ENCODE data around the gene SMAD6. TPM values are rescaled to one million over a fixed set of nuclear protein-coding genes. Genes with fewer than 3 reads are reported as not detected.
A peak's percentile ranks its signal among the peaks of the same experiment; 100 is the strongest.

The SMAD6 gene
- total RNA-seq, 4 donors from 2014 or later = 59.3 to 118 (median 62.3) TPM

DNA sequence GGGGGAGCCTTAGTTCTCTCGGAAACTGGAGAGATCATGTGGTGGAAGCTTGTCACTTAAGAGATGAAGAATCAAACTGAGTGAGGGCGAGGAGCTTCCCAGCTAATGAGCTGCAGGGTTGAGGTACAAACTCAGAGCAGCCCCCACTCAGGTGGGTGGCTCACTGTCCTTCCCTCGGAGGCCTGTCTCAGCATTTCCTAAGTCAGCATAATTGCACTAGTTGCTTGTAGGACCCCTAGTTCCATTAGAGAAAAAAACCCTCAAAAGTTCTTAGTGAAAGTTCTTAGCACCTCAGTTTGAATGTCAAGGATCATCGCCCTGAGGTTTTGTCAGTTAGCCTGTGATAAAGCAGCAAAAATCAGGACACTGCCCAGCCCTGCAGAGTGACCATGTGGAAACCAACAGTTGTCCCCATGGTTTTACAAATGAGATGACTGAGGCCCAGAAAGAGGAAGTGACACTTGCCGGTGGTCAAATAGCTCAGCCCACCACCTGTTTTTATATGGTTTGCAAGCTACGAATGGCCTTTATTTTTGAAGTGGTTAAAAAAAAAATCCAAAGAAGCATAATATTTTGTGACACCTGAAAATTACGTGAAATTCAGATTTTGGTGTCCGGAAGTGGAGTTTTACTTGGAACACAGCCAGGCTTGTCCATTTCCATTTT, 11.9 kb downstream of the SMAD6 start:
- H3K9me3 ChIP-seq = no peaks in the 10 kb centered on the region
- peaks cover 39 to 85% of the 10 kb centered on the region in 2 donors for H3K4me1 ChIP-seq
- H3K4me3 ChIP-seq (replicated peaks in 1 of 3) = no peak overlapping the region
- peaks cover 5 to 9% of the 10 kb centered on the region in 2 donors for H3K36me3 ChIP-seq
- H3K27me3 ChIP-seq = no peaks in the 10 kb centered on the region
- TF ChIP-seq POLR2A (IDR thresholded peaks at IDR 0.05) = no peak
- TF ChIP-seq, protein P1, sequence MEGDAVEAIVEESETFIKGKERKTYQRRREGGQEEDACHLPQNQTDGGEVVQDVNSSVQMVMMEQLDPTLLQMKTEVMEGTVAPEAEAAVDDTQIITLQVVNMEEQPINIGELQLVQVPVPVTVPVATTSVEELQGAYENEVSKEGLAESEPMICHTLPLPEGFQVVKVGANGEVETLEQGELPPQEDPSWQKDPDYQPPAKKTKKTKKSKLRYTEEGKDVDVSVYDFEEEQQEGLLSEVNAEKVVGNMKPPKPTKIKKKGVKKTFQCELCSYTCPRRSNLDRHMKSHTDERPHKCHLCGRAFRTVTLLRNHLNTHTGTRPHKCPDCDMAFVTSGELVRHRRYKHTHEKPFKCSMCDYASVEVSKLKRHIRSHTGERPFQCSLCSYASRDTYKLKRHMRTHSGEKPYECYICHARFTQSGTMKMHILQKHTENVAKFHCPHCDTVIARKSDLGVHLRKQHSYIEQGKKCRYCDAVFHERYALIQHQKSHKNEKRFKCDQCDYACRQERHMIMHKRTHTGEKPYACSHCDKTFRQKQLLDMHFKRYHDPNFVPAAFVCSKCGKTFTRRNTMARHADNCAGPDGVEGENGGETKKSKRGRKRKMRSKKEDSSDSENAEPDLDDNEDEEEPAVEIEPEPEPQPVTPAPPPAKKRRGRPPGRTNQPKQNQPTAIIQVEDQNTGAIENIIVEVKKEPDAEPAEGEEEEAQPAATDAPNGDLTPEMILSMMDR (IDR thresholded peaks at IDR 0.05) = no peak
- 82 to 86% methylated on average over 8 of the region's 8 CpGs for WGBS, 2 donors
- H3K27ac ChIP-seq = peak overlapping the region; percentile 58 to 75 (median 68)
- intact Hi-C loops (cut with DNase I) = no loop called here
- DNase-seq = no peak

DNA sequence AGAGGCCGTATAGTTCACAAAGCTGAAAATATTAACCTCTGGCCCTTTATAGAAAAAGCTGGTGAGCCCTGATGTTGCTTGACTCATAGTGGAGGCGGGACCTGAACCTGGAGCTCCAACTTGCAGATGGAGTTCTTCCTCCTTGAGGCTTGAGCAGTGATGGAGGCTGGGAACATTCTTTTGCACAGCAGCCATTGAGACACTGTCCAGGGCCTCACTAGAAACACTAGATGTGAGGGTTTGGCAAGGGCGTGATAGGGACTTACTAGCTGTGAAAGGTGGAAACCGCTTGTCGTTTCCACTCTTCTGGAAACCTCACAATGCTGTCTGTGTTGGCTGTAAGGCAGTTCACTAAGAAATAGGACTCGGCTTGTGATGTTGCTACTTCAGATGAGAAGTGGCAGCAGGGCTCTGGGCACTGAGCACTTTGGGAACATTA, 12.5 kb downstream of the SMAD6 start:
- peaks cover 35 to 85% of the 10 kb centered on the region in 2 donors for H3K4me1 ChIP-seq
- intact Hi-C loops (cut with DNase I) = no loop called here
- peaks cover 5 to 9% of the 10 kb centered on the region in 2 donors for H3K36me3 ChIP-seq
- no peaks in the 10 kb centered on the region for H3K27me3 ChIP-seq
- H3K4me3 ChIP-seq (replicated peaks in 1 of 3) = no peak overlapping the region
- peak; percentile 62 to 66 for DNase-seq
- no peaks in the 10 kb centered on the region for H3K9me3 ChIP-seq
- TF ChIP-seq, protein P1 (IDR thresholded peaks at IDR 0.05) = no peak
- no peak for TF ChIP-seq POLR2A (IDR thresholded peaks at IDR 0.05)
- 59 to 60% methylated on average over 6 of the region's 6 CpGs for WGBS, 2 donors
- H3K27ac ChIP-seq = peak overlapping the region; percentile 58 to 75 (median 68)

DNA sequence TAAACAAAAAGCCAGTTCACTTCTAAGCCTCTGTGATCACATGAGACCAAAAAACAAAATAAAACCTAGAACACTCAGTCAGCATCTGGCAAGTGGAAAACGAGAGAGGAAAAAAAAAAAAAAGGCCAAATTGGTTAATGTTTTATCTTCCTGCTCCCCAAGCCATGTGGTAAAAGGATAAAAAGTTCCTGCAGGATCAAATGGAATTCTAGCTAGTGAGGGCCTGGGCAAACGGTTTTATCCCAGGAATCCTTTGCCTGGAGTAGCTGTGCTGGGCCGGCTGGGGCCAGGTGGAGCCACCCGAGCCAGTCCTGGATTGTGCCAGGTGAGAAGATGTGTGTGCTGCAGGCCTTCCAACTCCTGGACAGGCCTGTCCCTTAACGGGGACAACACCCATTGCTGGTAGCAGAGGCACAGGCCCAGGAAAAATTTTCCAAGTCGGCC, 13.2 kb downstream of the SMAD6 start:
- peaks cover 5 to 9% of the 10 kb centered on the region in 2 donors for H3K36me3 ChIP-seq
- H3K27me3 ChIP-seq = no peaks in the 10 kb centered on the region
- WGBS, 2 donors = 19 to 37% methylated on average over 6 of the region's 6 CpGs
- peaks cover 37 to 88% of the 10 kb centered on the region in 2 donors for H3K4me1 ChIP-seq
- no peak overlapping the region for H3K4me3 ChIP-seq (replicated peaks in 1 of 3)
- intact Hi-C loops (cut with DNase I) = no loop called here
- no peaks in the 10 kb centered on the region for H3K9me3 ChIP-seq
- H3K27ac ChIP-seq = peak overlapping the region; percentile 42 to 75 (median 58)
- TF ChIP-seq, protein P1 (IDR thresholded peaks at IDR 0.05) = no peak
- no peak for TF ChIP-seq POLR2A (IDR thresholded peaks at IDR 0.05)
- DNase-seq = peak; percentile 30 to 47

DNA sequence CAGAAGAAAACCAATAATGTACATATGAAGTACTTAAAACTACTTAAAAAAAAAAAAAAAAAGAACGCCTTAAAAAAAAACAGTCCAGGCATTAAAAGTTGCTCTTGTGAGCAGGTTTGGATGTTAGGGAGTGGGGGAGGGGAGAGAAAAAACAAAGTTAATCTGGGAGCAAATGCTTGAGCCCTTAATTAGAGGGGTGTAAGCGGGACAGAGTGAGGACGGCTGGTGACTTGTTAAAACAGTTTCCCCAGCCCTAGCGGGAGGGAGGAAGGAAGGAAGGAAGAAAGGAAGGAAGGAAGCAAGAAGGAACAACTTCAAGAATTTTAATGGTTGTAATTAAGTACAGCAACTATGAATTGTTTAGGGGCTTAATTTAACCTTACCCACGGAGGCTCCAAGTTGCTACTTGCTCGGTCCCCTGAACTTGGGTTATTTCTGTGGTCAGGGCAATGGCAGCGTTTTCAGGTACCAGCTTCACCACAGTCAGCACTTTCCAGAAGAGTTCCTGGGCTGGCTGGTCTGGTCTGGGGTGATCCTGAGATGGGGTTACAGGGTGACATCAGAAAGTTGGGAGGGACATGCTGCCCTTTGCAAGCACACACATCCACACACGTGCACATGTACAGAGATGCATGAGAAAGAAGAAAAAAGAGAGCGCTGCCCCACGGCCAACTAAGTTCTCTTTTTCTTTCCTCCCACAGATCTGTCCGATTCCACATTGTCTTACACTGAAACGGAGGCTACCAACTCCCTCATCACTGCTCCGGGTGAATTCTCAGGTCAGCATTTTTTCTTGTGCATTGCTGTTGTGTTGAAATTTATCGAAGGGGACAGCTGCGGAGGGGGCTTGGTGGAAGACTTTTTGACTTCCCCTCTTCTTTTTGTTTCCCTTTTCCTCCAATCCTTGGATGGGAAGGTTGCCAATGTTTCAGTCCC, 14.0 kb downstream of the SMAD6 start:
- no peak for DNase-seq
- H3K36me3 ChIP-seq = peaks cover 5 to 9% of the 10 kb centered on the region in 2 donors
- H3K9me3 ChIP-seq = no peaks in the 10 kb centered on the region
- TF ChIP-seq POLR2A (IDR thresholded peaks at IDR 0.05) = no peak
- TF ChIP-seq, protein P1 (IDR thresholded peaks at IDR 0.05) = no peak
- peak overlapping the region; percentile 42 to 75 (median 58) for H3K27ac ChIP-seq
- no peaks in the 10 kb centered on the region for H3K27me3 ChIP-seq
- intact Hi-C loops (cut with DNase I) = no loop called here
- WGBS, 2 donors = 64 to 72% methylated on average over 15 of the region's 15 CpGs
- peaks cover 37 to 92% of the 10 kb centered on the region in 2 donors for H3K4me1 ChIP-seq
- no peak overlapping the region for H3K4me3 ChIP-seq (replicated peaks in 1 of 3)
